Measurements from ENCODE around the gene ARL11. TPM values are rescaled to one million over a fixed set of nuclear protein-coding genes. Genes with fewer than 3 reads are reported as not detected.
A peak's percentile ranks its signal among the peaks of the same experiment; 100 is the strongest.

Gene ARL11
- total RNA-seq, 2 donors from 2014 or later = 0.52 TPM; not detected in 1

- no peak for TF ChIP-seq POLR2A (IDR thresholded peaks at IDR 0.05)
- no peak for TF ChIP-seq CTCF (IDR thresholded peaks at IDR 0.05)
- Histone ChIP-seq H3K9me3 (no peaks in the 10 kb centered on the region), H3K27ac (no peak overlapping the region), H3K27me3 (no peaks in the 10 kb centered on the region), H3K4me3 (no peak overlapping the region), H3K4me1 (no peaks in the 10 kb centered on the region), H3K36me3 (replicated peaks in 1 of 2; ENCODE audit: insufficient read depth in 1 of 2, low read depth in 2 of 2) (peaks cover 0 to 7% of the 10 kb centered on the region in 2 donors)
- DNase-seq = no peak
- intact Hi-C loops (cut with DNase I) = no loop called here
- ATAC-seq = no peak
- WGBS, 2 donors = 81 to 85% methylated on average over 5 of the region's 5 CpGs
Measured at GRCh38 chr13:49670828-49671227, 42.5 kb downstream of the ARL11 start.

- Histone ChIP-seq H3K4me1 (no peaks in the 10 kb centered on the region), H3K4me3 (no peak overlapping the region), H3K27ac (no peak overlapping the region), H3K36me3 (replicated peaks in 1 of 2; ENCODE audit: insufficient read depth in 1 of 2, low read depth in 2 of 2) (no peaks in the 10 kb centered on the region), H3K9me3 (no peaks in the 10 kb centered on the region), H3K27me3 (no peaks in the 10 kb centered on the region)
- WGBS, 2 donors = 96 to 97% methylated on average over 6 of the region's 6 CpGs
- no peak for TF ChIP-seq POLR2A (IDR thresholded peaks at IDR 0.05)
- TF ChIP-seq CTCF (IDR thresholded peaks at IDR 0.05) = no peak
- intact Hi-C loops (cut with DNase I) = no loop called here
- no peak for DNase-seq
- ATAC-seq = no peak
Measured at GRCh38 chr13:49676581-49677298, 48.4 kb downstream of the ARL11 start.

- no peak for TF ChIP-seq POLR2A (IDR thresholded peaks at IDR 0.05)
- TF ChIP-seq CTCF (IDR thresholded peaks at IDR 0.05) = no peak
- Histone ChIP-seq H3K9me3 (no peaks in the 10 kb centered on the region), H3K4me1 (no peaks in the 10 kb centered on the region), H3K27me3 (no peaks in the 10 kb centered on the region), H3K36me3 (replicated peaks in 1 of 2; ENCODE audit: insufficient read depth in 1 of 2, low read depth in 2 of 2) (no peaks in the 10 kb centered on the region), H3K4me3 (no peak overlapping the region), H3K27ac (no peak overlapping the region)
- WGBS, 2 donors = 94 to 97% methylated on average over 18 to 41 of the region's 48 CpGs
- DNase-seq (no peak), ATAC-seq (no peak)
- intact Hi-C loops (cut with DNase I) = no loop called here
Measured at GRCh38 chr13:49678191-49678914, 50.0 kb downstream of the ARL11 start.

- 61 to 75% methylated on average over 3 of the region's 3 CpGs for WGBS, 2 donors
- DNase-seq = peak in 2 of 4 donors; percentile 26 to 36
- no peak overlapping the region for H3K27ac ChIP-seq
- no peak for ATAC-seq
- intact Hi-C loops (cut with DNase I) = no loop called here
- no peak for TF ChIP-seq POLR2A (IDR thresholded peaks at IDR 0.05)
- TF ChIP-seq CTCF (IDR thresholded peaks at IDR 0.05) = peak in 1 of 7 experiments; percentile 18
- H3K4me3 ChIP-seq = no peak overlapping the region
- no peaks in the 10 kb centered on the region for H3K4me1 ChIP-seq
- no peaks in the 10 kb centered on the region for H3K36me3 ChIP-seq (replicated peaks in 1 of 2; ENCODE audit: insufficient read depth in 1 of 2, low read depth in 2 of 2)
- no peaks in the 10 kb centered on the region for H3K9me3 ChIP-seq
- H3K27me3 ChIP-seq = no peaks in the 10 kb centered on the region
Measured at GRCh38 chr13:49679246-49679645, 50.9 kb downstream of the ARL11 start.
